Midbrain (tissue), 1 donor: ENCODE data around the gene PON3.
A peak's percentile ranks its signal among the peaks of the same experiment; 100 is the strongest.
"Not testable (repeated sequence)": the region's sequence is repeated elsewhere in the genome, so short reads cannot be mapped to it uniquely, and the experiment has no call there.

Source experiments
- DNase-seq: peaks from one replicate; lab custom pipeline; 2025; lab: John Stamatoyannopoulos, UW

The PON3 gene

GRCh38 chr7:95411666-95412065, 15.5 kb upstream of the PON3 start:
- DNase-seq = no peak

DNA sequence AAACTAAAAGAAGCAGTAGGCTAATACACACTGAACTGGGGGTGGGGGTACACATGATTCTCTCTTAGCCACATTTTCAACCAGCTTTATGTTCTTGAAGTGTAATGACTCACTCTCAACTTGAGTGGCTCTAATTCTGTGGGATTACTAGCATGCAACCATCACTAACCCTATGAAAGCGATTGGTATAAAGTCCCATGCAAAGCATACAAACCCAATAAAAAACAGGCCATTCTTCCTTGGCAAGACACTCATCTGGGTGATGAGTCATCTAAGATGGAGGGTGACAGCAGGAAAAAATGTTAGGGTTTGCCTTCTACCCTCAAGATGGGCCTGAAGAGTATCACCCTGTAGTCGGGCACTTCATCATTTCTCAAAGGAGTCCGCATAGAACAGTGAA, 14.9 kb upstream of the PON3 start:
- no peak for DNase-seq

DNA sequence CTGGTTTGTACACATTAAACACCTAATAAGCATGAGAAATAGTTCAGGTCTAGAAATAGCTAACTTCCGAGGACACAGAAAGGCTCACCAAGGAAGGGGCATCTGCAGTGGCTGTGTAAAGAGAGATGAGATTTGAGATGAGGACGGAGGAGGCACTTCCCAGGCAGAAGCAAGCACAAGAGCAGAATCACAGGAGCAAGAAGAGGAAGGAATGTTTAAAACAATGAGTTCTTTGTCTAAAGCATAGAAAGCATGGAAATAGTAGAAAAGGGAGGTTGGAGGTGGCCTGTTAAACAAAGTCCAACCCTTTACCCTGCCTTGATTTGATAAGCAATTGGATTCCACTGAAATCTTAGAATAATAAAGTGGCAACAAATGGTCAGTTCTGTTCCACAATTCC, 11.6 kb upstream of the PON3 start:
- DNase-seq = no peak

GRCh38 chr7:95405800-95406199, 9.6 kb upstream of the PON3 start:
- no peak for DNase-seq

GRCh38 chr7:95405208-95405607, 9.0 kb upstream of the PON3 start:
- DNase-seq = no peak

- DNase-seq = peak; percentile 15
Measured at GRCh38 chr7:95404316-95404865, 8.2 kb upstream of the PON3 start.

DNA sequence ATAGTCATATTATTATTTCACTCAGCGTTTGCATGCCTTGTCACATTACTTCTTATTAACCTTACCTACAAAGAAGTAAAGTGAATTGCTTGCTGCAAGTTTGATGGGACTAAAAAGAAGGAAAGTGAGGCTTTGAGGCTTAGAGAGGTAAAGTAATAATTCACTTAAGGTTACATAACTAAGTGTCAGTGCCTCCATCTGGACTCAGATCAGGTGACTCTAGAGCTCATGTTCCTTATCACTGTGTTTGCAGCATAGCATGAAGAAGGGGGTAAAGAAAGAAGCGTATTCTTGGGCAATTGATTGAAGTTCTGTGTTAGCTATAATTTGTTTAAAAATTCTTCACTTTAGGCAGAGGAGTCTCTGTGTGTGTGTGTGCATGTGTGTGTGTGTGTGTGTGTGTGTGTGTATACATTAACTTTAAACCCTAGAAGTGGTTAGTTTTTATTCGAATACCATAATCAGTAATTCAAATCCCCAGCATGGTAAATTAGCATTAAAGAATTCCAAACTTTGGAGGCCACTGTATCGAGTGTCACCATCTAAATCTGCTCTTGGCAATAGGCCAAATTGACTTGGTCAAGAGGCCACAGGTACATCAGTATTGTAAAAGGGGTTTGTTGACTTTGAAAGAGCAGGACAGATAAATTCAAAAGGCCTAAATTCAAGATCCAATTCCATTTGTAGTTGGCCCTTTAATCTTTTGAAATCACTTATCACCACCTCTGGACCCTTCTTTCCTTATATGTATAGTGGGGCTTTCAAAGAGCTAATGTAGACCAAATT, 2.2 kb upstream of the PON3 start:
- DNase-seq = no peak

DNA sequence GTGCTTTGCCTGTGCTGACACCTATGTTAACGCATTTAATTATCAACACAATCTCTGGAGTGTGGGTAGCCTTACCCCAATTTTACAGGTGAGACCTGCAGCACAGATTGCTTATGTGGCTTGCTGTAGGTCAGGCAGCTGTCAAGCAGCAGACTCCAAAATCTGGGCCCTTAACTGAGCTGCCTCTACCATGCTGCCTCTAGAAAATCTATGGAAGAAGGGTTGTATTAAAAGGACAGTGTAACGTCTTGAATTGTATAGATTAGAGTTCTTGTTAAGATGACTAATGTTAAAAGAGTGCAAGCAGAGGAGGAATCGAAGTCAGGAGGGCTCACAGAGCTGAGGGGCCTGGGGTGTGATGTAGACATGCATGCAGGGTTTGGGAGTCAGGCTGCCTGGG, 1.2 kb upstream of the PON3 start:
- no peak for DNase-seq

GRCh38 chr7:95395755-95396135, 430 bp downstream of the PON3 start:
- no peak for DNase-seq

DNA sequence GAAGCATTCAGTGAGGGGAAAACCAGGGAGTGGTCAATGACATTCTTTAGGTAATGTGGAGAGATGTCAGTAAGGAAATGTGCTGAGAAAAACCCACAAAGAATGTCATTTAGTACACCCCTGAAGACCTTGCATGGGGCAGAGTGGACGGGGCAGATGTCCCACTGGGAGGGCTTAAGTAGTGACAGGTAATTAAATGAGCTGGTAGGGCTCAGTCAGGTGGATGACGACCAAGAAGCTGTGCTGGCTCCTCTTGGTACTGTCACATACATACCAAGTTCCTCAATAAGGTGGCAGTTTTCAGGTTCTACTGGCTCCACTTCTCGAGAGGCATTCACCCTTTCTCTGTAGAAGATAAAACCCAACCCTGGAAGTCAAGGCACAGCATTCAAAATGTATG, 1.8 kb downstream of the PON3 start:
- no peak for DNase-seq

DNA sequence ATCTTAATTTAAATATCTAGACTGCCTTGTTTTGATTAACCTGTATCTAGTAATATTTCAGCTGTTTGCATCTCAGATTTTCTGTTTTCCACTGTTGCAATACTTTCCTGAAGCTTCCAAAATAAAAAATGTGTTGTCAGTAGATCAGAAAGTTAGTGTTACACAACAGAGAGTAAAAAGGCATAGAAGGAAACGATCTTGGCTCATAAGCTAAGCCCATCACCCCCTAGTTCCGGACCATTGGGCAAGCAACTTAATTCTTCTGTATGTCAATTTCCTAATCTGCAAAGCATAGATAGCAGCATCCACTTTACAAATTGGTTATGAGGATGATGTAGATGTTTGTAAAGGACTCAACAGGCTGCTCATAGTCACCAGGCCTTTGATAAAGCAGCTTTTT, 4.4 kb downstream of the PON3 start:
- no peak for DNase-seq

DNA sequence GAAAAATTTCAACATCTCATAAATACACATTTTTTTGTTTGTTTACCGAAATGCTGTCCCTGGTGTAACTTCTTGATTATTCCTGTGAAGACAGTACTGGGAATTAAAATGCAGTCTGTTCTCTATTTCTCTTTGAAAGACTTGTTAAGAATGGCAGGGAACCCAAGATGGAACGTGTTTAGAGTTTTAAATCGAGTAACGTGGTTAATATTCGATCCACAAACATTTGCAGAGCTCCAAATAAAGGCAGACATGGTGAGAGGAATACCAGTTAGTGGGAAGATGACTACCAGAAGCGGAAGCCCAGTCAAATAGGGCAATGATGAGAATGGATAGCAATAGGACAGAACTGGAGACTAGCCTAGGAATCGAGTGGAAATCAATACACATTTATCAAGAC, 6.7 kb downstream of the PON3 start:
- DNase-seq = peak; percentile 16

DNA sequence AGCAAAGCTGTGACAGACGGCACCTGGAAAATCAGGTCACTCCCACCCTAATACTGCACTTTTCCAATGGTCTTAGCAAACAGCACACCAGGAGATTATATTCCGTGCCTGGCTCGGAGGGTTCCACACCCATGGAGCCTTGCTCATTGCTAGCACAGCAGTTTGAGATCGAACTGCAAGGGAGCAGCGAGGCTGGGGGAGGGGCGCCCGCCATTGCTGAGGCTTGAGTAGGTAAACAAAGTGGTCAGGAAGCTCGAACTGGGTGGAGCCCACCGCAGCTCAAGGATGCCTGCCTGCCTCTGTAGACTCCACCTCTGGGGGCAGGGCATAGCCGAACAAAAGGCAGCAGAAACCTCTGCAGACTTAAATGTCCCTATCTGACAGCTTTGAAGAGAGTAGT, 16.7 kb downstream of the PON3 start:
- DNase-seq = not testable (repeated sequence)

DNA sequence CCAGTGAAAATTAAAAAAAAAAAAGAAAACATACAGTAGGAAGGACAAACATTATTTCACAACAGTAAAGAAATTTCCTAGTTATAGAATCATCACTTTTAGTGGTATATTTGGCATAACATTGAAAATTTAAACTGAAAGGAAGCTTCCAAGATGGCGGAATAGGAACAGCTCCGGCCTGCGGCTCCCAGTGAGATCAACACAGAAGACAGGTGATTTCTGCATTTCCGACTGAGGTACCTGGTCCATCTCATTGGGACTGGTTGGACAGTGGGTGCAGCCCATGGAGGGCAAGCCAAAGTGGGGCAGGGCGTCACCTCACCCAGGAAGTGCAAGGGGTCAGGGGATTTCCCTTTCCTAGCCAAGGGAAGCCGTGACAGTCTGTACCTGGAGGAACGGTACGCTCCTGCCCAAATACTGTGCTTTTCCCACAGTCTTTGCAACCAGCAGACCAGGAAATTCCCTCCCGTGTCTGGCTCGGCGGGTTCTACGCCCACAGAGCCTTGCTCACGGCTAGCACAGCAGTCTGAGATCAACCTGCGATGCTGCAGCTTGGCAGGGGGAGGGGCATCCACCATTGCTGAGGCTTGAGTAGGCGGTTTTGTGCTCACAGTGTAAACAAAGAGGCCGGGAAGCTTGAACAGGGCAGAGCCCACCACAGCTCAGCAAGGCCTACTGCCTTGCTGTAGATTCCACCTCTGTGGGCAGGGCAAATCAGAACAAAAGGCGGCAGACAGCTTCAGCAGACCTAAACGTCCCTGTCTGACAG, 19.4 kb downstream of the PON3 start:
- DNase-seq = no peak

- DNase-seq = no peak
Measured at GRCh38 chr7:95375591-95376257, 20.5 kb downstream of the PON3 start.

DNA sequence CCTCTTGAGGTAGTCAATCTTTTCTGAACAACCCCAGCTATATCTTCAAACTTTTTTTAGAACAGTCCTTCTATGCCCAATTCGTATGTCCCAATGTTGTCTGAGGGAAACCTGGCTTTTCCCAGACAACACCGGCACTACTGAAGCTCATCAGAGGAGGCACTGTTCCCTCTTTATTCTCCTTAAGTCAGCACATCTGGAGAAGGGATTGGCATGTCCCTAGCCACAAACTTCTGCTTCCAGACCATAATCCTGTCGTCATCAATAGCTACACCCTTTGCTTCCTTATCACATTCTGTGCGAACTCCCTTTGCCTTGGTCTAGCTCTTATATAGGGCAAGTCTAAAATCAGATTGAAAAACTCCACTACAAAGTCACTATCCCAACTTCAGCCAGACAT, 22.9 kb downstream of the PON3 start:
- DNase-seq = no peak

GRCh38 chr7:95368235-95368634, 27.9 kb downstream of the PON3 start:
- DNase-seq = no peak

DNA sequence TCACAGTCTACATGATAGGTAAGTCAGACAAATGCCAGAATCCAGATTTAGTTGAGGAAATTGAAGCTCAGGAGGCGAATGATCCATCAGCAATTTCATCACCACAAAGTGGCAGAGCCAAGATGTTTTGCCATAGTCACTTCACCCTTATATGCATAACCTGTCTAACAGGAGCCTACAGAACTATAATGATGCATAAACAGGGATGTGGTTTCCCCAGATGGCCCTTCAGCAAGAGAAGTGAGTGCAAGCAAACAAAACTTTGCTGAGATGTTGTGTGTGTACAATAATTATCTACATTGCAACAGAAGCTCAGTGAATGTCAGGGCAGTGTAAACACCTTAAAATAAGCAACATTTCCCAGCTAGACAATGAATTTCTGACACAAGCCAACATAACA, 28.6 kb downstream of the PON3 start:
- no peak for DNase-seq

DNA sequence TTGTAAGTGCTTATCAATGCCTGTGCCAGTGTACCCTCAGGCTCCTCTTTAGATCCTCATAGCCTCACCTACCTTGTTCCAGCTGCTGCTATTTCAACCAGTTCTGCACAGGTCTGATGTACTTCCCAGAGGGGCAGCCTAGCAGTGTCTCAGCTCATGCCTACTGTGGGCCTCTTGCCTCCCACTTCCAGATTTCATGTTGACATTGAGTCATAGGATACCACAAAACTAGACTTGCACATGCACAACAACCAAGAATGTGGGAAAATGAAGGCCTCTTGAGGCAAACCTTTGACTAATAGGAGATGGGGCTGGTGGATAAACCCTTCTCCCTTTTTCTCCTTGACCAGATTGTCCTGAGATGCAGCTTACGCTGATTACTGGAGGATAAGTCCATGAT, 31.0 kb downstream of the PON3 start:
- DNase-seq = no peak

DNA sequence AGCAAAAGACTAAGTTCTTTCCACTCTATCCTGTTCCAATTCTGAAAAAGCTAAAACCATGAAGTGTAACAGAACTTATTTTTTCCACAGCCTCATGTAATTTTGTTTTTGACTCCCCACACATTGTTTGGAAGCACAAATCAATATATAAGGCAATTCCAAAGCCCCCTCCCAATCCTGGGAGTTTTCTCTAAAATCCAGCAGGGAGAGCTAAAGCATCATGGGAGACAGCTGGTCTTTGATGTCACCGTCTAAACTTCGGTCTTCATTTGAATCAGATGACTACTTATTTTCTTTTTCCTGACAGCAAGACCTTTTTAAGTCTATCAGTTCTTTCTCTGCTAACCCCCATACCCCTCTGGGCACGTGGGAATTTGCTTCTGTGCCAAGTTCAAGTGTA, 38.6 kb downstream of the PON3 start:
- DNase-seq = no peak

GRCh38 chr7:95342642-95343307, 53.4 kb downstream of the PON3 start:
- no peak for DNase-seq

DNA sequence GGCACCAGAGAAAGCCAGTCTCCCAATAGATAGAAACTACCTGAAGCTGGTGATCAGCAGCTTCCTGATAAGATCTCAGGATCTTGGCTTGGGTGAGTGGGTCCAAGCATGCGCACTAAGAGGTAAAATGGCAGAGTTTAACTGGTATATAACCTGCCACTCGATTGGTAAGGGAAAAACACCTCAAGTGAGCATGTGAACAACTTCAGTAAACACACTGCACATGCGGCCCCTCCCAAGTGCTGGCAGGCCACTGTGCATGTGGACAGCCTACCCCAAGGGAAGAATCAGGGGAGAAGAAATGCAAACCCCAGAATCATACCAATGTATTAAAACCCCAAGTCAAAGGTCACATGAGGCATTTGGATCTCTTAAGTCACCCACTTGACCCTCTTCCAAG, 54.1 kb downstream of the PON3 start:
- no peak for DNase-seq
